ENCODE results near the gene LRRC8B. TPM values are rescaled to one million over a fixed set of nuclear protein-coding genes. Genes with fewer than 3 reads are reported as not detected.

The LRRC8B gene
- total and polyA plus RNA-seq, 7 experiments from 2014 or later = 8.8 to 23.0 (median 16.7) TPM

DNA sequence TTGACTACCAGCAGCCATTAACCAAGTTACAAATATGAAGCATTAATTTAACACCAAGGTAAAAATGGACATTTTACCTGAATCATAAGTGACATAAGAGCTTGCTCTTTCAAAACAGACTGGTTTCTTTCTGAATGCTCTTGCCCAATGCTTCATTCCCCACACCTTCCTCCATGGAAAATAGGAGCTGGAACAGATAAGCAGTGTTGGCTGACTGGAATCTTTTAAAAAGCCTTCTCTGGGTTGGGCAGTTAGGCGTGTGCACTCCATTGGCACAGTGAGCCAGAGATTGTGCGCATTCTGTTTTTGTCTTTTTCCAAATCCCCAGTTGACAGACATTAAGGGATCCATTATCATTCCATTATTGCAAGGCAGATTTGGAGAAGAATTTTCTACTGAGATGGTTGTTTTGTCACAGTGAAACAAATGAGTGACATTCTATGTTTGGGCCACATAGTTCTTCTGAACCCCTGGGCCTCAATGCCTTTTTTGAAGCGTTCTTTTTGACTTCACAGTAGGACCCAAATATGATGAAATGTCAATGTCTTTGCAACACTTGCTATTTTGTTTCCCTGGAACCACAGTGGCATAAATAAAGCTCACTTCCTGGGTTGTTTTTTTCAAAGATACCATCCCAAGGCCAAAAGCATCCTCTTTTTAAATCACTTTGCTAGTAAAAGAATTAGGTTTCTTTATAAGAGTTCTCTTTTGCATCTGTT is 32.3 kb downstream of the LRRC8B start:
- H3K36me3 Mint-ChIP-seq = peaks cover 19 to 60% (median 41%) of the 10 kb centered on the region in 5 donors
- H3K9me3 Mint-ChIP-seq = peaks cover 0 to 13% (median 0%) of the 10 kb centered on the region in 11 donors
- H3K4me1 Mint-ChIP-seq = peaks cover 34 to 65% (median 52%) of the 10 kb centered on the region in 7 donors
- H3K27ac Mint-ChIP-seq = peak overlapping the region in 4 of 9 donors; percentile 38 to 83 (median 59)
- POLR2A ChIA-PET = interaction anchor here (1.2 kb wide), 2 partner anchors 11 to 53 kb away, joined by 3 to 4 read pairs; no protein-coding TSS in a partner anchor
- Histone ChIP-seq H3K4me3 (ENCODE audit: low read length) (no peak overlapping the region), H3K27me3 (ENCODE audit: control insufficient read depth in 2 of 2, insufficient read depth in 2 of 2, low read length in 2 of 2) (no peaks in the 10 kb centered on the region), H3K27ac (ENCODE audit: low read depth, low read length) (no peak overlapping the region), H3K4me1 (ENCODE audit: control insufficient read depth in 2 of 2, insufficient read depth in 2 of 2, low read length in 2 of 2) (peaks cover 0 to 12% of the 10 kb centered on the region in 2 donors), H3K9me3 (ENCODE audit: control insufficient read depth in 2 of 3, low read length in 3 of 3) (no peaks in the 10 kb centered on the region), H3K36me3 (ENCODE audit: control insufficient read depth in 2 of 3, insufficient read depth in 3 of 3, low read length in 3 of 3) (no peaks in the 10 kb centered on the region)
- intact Hi-C loops (cut with micrococcal nuclease) = loop anchor here in 1 of 2 donors (5.0 kb wide), 1 partner anchor 35 kb away; the partner anchor contains the start of gene LRRC8B
- CTCF ChIA-PET = interaction anchor here (0.7 to 1.0 kb wide), 2 partner anchors 15 to 73 kb away, joined by 3 read pairs; no protein-coding TSS in a partner anchor
- H3K4me3 Mint-ChIP-seq = peak overlapping the region in 1 of 10 donors; percentile 38
- H3K27me3 Mint-ChIP-seq = no peaks in the 10 kb centered on the region
- DNase-seq (no peak), ATAC-seq (no peak)

DNA sequence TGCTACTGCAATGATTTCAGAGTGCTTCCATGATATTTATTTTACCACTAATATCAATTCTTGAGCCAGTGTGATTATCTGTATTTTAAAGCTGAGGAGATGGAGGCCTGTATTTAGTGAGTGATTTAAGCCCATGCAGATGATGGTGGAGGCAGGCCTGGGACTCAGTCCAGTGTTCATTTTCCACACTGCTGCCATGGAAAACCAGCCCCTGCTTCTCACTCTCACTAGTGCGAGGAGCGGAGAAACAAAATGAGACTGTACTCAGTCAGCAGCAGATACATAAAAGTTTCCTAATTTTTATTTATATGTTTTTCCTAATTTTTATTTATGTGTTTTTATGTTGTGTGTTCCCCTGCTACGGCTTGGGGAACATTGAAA is 32.8 kb downstream of the LRRC8B start:
- Mint-ChIP-seq H3K27me3 (no peaks in the 10 kb centered on the region), H3K36me3 (peaks cover 19 to 65% (median 45%) of the 10 kb centered on the region in 5 donors), H3K27ac (peak overlapping the region in 3 of 9 donors; percentile 24 to 54 (median 43)), H3K9me3 (peaks cover 0 to 13% (median 0%) of the 10 kb centered on the region in 11 donors), H3K4me3 (no peak overlapping the region), H3K4me1 (peaks cover 36 to 65% (median 49%) of the 10 kb centered on the region in 7 donors)
- no peaks in the 10 kb centered on the region for H3K27me3 ChIP-seq (ENCODE audit: control insufficient read depth in 2 of 2, insufficient read depth in 2 of 2, low read length in 2 of 2)
- ChIA-PET POLR2A (interaction anchor here (0.7 to 1.2 kb wide), 2 partner anchors 12 to 48 kb away, joined by 3 to 4 read pairs; no protein-coding TSS in a partner anchor), CTCF (interaction anchor here (0.7 to 1.0 kb wide), 2 partner anchors 15 to 74 kb away, joined by 3 read pairs; no protein-coding TSS in a partner anchor)
- no peak overlapping the region for H3K27ac ChIP-seq (ENCODE audit: low read depth, low read length)
- intact Hi-C loops (cut with micrococcal nuclease) = loop anchor here in 1 of 2 donors (5.0 kb wide), 1 partner anchor 35 kb away; the partner anchor contains the start of gene LRRC8B
- H3K9me3 ChIP-seq (ENCODE audit: control insufficient read depth in 2 of 3, low read length in 3 of 3) = no peaks in the 10 kb centered on the region
- H3K4me3 ChIP-seq (ENCODE audit: low read length) = no peak overlapping the region
- peaks cover 0 to 9% of the 10 kb centered on the region in 2 donors for H3K4me1 ChIP-seq (ENCODE audit: control insufficient read depth in 2 of 2, insufficient read depth in 2 of 2, low read length in 2 of 2)
- no peak for DNase-seq
- H3K36me3 ChIP-seq (ENCODE audit: control insufficient read depth in 2 of 3, insufficient read depth in 3 of 3, low read length in 3 of 3) = no peaks in the 10 kb centered on the region
- ATAC-seq = no peak

DNA sequence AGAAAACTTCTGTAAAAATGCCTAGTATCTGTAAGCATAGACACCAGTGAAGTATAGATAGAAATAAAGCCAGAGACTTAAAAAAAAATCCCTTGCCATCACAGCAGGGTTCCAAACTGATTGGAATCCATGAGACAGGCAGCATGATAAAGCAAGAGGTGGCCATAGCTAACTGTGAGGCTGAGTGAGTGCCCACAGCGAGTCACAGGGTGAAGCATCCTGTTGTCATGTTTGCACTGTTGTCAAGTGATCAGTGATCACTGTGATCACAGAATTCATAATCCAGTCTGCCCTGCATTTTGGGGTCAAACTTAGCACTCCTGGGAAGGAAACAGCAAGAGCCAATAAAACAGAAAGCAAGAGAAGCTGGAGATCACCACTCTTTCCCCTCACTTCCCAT is 33.3 kb downstream of the LRRC8B start:
- CTCF ChIA-PET = no interaction called here
- H3K4me3 ChIP-seq (ENCODE audit: low read length) = no peak overlapping the region
- peaks cover 0 to 4% of the 10 kb centered on the region in 2 donors for H3K4me1 ChIP-seq (ENCODE audit: control insufficient read depth in 2 of 2, insufficient read depth in 2 of 2, low read length in 2 of 2)
- Mint-ChIP-seq H3K4me1 (peaks cover 34 to 63% (median 48%) of the 10 kb centered on the region in 7 donors), H3K27me3 (no peaks in the 10 kb centered on the region), H3K36me3 (peaks cover 19 to 65% (median 45%) of the 10 kb centered on the region in 5 donors), H3K9me3 (peaks cover 0 to 13% (median 0%) of the 10 kb centered on the region in 11 donors), H3K27ac (peak overlapping the region in 2 of 9 donors; percentile 2 to 51), H3K4me3 (no peak overlapping the region)
- POLR2A ChIA-PET = interaction anchor here (0.6 to 0.7 kb wide), 3 partner anchors 49 to 462 kb away, joined by 3 to 5 read pairs (median 3); no protein-coding TSS in a partner anchor
- no peak for DNase-seq
- intact Hi-C loops (cut with micrococcal nuclease) = loop anchor here in 1 of 2 donors (5.0 kb wide), 1 partner anchor 36 kb away; the partner anchor contains the start of gene LRRC8B
- H3K36me3 ChIP-seq (ENCODE audit: control insufficient read depth in 2 of 3, insufficient read depth in 3 of 3, low read length in 3 of 3) = no peaks in the 10 kb centered on the region
- no peaks in the 10 kb centered on the region for H3K9me3 ChIP-seq (ENCODE audit: control insufficient read depth in 2 of 3, low read length in 3 of 3)
- peak; percentile 54 for ATAC-seq
- no peak overlapping the region for H3K27ac ChIP-seq (ENCODE audit: low read depth, low read length)
- H3K27me3 ChIP-seq (ENCODE audit: control insufficient read depth in 2 of 2, insufficient read depth in 2 of 2, low read length in 2 of 2) = no peaks in the 10 kb centered on the region

DNA sequence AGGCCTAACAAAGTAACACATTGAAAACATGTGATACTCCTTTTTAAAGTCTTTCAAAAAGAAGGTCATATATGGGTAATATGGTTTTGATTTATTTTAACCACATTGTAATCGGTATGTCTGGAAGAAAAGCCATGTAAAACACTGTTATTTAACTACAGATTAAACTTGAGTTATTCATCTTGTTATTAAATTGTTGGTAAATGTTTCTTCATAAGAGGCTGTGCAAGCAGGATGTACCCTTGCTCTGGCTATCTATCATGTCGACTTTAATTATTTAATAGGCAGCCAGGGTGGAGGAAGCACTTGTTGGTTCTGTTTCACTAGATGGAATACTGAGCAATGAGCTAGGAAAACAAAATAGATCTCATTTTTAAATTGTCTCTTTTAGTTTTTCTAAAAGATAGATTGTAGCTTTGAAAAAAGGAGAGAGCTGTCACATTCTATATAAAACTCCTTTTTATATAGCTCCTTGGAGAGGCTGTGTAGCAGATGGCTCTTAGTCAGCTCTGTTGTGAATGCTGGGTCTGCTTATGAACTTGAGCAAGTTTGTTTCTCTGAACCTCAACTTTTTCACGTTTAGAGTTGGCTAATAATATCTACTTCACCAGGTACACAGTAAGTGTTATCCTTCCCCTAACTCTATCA is 39.5 kb downstream of the LRRC8B start:
- Mint-ChIP-seq H3K36me3 (peaks cover 0 to 33% (median 24%) of the 10 kb centered on the region in 5 donors), H3K4me3 (peak overlapping the region in 1 of 10 donors; percentile 32), H3K27ac (peak overlapping the region in 1 of 9 donors; percentile 56), H3K9me3 (peaks cover 0 to 6% (median 0%) of the 10 kb centered on the region in 11 donors), H3K27me3 (no peaks in the 10 kb centered on the region), H3K4me1 (peaks cover 17 to 59% (median 54%) of the 10 kb centered on the region in 7 donors)
- CTCF ChIA-PET = interaction anchor here (1.2 kb wide), 1 partner anchor 199 kb away, joined by 3 read pairs; no protein-coding TSS in a partner anchor
- Histone ChIP-seq H3K36me3 (ENCODE audit: control insufficient read depth in 2 of 3, insufficient read depth in 3 of 3, low read length in 3 of 3) (no peaks in the 10 kb centered on the region), H3K4me1 (ENCODE audit: control insufficient read depth in 2 of 2, insufficient read depth in 2 of 2, low read length in 2 of 2) (peaks cover 0 to 4% of the 10 kb centered on the region in 2 donors), H3K4me3 (ENCODE audit: low read length) (no peak overlapping the region), H3K9me3 (ENCODE audit: control insufficient read depth in 2 of 3, low read length in 3 of 3) (no peaks in the 10 kb centered on the region), H3K27me3 (ENCODE audit: control insufficient read depth in 2 of 2, insufficient read depth in 2 of 2, low read length in 2 of 2) (no peaks in the 10 kb centered on the region), H3K27ac (ENCODE audit: low read depth, low read length) (no peak overlapping the region)
- intact Hi-C loops (cut with micrococcal nuclease) = loop anchor here in 1 of 2 donors (1.0 to 2.0 kb wide), 2 partner anchors 11 to 15 kb away; no protein-coding TSS in a partner anchor
- ATAC-seq (no peak), DNase-seq (no peak)
- POLR2A ChIA-PET = interaction anchor here (0.8 kb wide), 1 partner anchor 45 kb away, joined by 3 read pairs; no protein-coding TSS in a partner anchor

DNA sequence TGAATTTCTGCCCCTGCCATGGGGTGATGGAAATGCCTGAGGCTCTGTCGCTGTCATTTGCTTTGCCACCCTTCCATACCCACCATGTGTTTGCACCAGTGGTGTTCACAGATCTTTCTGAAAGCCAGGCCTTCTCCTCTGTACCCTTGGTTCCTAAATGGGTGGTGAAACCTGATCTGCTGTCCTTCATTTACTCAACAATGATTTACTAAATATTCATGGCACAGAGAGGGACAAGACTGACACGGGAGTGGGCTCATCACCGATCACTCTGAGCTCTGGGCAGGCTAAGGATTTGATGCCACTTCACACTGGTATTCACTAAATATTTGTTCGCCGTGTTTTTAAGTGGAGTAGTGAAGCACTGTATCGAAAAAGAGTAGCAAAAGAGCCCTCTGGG is 40.9 kb downstream of the LRRC8B start:
- intact Hi-C loops (cut with micrococcal nuclease) = loop anchor here in 1 of 2 donors (2.0 kb wide), 1 partner anchor 17 kb away; no protein-coding TSS in a partner anchor
- no peak overlapping the region for H3K27ac ChIP-seq (ENCODE audit: low read depth, low read length)
- Mint-ChIP-seq H3K36me3 (peaks cover 5 to 42% (median 29%) of the 10 kb centered on the region in 5 donors), H3K9me3 (peaks cover 0 to 10% (median 2%) of the 10 kb centered on the region in 11 donors), H3K27ac (no peak overlapping the region), H3K4me3 (no peak overlapping the region), H3K27me3 (no peaks in the 10 kb centered on the region), H3K4me1 (peaks cover 16 to 59% (median 54%) of the 10 kb centered on the region in 7 donors)
- no peak for DNase-seq
- H3K4me1 ChIP-seq (ENCODE audit: control insufficient read depth in 2 of 2, insufficient read depth in 2 of 2, low read length in 2 of 2) = peaks cover 0 to 4% of the 10 kb centered on the region in 2 donors
- no peaks in the 10 kb centered on the region for H3K9me3 ChIP-seq (ENCODE audit: control insufficient read depth in 2 of 3, low read length in 3 of 3)
- POLR2A ChIA-PET = interaction anchor here (0.8 kb wide), 1 partner anchor 16 kb away, joined by 3 read pairs; no protein-coding TSS in a partner anchor
- no peak for ATAC-seq
- H3K27me3 ChIP-seq (ENCODE audit: control insufficient read depth in 2 of 2, insufficient read depth in 2 of 2, low read length in 2 of 2) = no peaks in the 10 kb centered on the region
- H3K36me3 ChIP-seq (ENCODE audit: control insufficient read depth in 2 of 3, insufficient read depth in 3 of 3, low read length in 3 of 3) = peaks cover 0 to 9% (median 0%) of the 10 kb centered on the region in 3 experiments
- no peak overlapping the region for H3K4me3 ChIP-seq (ENCODE audit: low read length)
- CTCF ChIA-PET = interaction anchor here (1.3 kb wide), 1 partner anchor 25 kb away, joined by 3 read pairs; no protein-coding TSS in a partner anchor

DNA sequence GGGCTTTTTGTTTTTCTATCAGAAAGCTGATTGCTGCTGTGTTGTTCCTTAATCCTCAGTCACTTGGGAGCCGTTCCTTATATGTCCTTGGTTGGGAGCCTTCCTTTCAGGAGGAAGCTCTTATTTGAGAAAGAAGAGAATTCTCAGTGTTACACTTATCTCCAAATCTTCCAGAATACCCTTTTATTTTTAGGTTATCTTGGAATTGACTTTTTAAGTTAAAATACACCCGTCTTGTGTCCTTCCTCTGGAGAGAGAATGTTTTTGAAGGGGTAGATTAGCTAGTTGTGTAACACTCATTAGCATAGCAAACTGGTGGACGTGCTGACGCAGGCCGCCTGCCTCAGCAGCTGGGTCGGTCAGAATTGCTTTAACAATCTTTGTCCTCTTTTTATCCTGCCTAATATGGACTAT is 42.1 kb downstream of the LRRC8B start:
- ChIA-PET POLR2A (interaction anchor here (0.6 kb wide), 2 partner anchors 29 to 81 kb away, joined by 3 to 4 read pairs; no protein-coding TSS in a partner anchor), CTCF (no interaction called here)
- H3K27ac Mint-ChIP-seq = peak overlapping the region in 3 of 9 donors; percentile 11 to 54 (median 53)
- peak; percentile 46 for ATAC-seq
- DNase-seq = no peak
- H3K27me3 Mint-ChIP-seq = no peaks in the 10 kb centered on the region
- intact Hi-C loops (cut with micrococcal nuclease) = loop anchor here in 1 of 2 donors (1.0 kb wide), 1 partner anchor 14 kb away; no protein-coding TSS in a partner anchor
- Histone ChIP-seq H3K4me3 (ENCODE audit: low read length) (no peak overlapping the region), H3K9me3 (ENCODE audit: control insufficient read depth in 2 of 3, low read length in 3 of 3) (no peaks in the 10 kb centered on the region), H3K36me3 (ENCODE audit: control insufficient read depth in 2 of 3, insufficient read depth in 3 of 3, low read length in 3 of 3) (peaks cover 0 to 14% (median 0%) of the 10 kb centered on the region in 3 experiments), H3K4me1 (ENCODE audit: control insufficient read depth in 2 of 2, insufficient read depth in 2 of 2, low read length in 2 of 2) (peaks cover 0 to 4% of the 10 kb centered on the region in 2 donors), H3K27me3 (ENCODE audit: control insufficient read depth in 2 of 2, insufficient read depth in 2 of 2, low read length in 2 of 2) (no peaks in the 10 kb centered on the region), H3K27ac (ENCODE audit: low read depth, low read length) (no peak overlapping the region)
- H3K36me3 Mint-ChIP-seq = peaks cover 10 to 52% (median 40%) of the 10 kb centered on the region in 5 donors
- no peak overlapping the region for H3K4me3 Mint-ChIP-seq
- peaks cover 22 to 70% (median 59%) of the 10 kb centered on the region in 7 donors for H3K4me1 Mint-ChIP-seq
- peaks cover 0 to 12% (median 5%) of the 10 kb centered on the region in 11 donors for H3K9me3 Mint-ChIP-seq

Data from naive thymus-derived CD4-positive, alpha-beta T cell (primary cell).